ENCODE data around the gene ATG14. TPM values are rescaled to one million over a fixed set of nuclear protein-coding genes. Genes with fewer than 3 reads are reported as not detected.
"Not testable (repeated sequence)": the region's sequence is repeated elsewhere in the genome, so short reads cannot be mapped to it uniquely, and the experiment has no call there.

The ATG14 gene
- total RNA-seq, 1 donor from 2014 or later: 12.1 TPM

DNA sequence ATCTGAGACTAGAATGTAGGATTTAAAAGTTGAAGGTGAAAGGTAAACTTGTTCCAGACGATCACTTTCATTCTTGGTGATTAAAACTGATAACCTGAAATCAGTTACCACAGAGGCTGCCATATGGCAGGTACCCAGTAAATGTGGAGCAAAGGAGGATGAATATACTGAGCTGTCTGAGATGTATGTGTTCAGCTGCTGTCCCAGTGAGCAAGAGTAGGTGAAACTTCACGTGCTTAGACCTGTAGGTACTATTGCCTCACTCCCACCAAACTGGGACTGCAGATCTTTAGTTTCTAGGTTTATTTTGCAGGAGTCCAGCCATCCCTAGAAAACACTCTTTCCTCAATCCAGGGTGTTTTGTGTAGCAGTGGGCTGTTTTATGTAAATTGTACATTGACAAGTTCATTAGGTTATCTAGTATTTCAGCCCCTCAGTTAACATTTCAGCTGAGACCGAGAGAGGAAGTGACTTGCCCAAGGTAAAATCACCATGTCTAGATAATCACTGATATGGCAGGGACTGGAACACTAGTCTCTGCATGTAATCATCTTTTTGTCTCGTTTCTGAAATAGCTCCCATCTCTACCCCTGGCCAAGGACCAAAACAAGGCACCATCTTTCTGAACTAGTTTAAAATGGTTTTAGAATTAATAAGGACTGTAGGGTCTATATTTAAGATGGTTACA lies 62.7 kb downstream of the ATG14 start:
- TF ChIP-seq, protein P1, sequence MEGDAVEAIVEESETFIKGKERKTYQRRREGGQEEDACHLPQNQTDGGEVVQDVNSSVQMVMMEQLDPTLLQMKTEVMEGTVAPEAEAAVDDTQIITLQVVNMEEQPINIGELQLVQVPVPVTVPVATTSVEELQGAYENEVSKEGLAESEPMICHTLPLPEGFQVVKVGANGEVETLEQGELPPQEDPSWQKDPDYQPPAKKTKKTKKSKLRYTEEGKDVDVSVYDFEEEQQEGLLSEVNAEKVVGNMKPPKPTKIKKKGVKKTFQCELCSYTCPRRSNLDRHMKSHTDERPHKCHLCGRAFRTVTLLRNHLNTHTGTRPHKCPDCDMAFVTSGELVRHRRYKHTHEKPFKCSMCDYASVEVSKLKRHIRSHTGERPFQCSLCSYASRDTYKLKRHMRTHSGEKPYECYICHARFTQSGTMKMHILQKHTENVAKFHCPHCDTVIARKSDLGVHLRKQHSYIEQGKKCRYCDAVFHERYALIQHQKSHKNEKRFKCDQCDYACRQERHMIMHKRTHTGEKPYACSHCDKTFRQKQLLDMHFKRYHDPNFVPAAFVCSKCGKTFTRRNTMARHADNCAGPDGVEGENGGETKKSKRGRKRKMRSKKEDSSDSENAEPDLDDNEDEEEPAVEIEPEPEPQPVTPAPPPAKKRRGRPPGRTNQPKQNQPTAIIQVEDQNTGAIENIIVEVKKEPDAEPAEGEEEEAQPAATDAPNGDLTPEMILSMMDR (IDR thresholded peaks at IDR 0.05; ENCODE audit: insufficient read depth, low read length, poor library complexity, severe bottlenecking): no peak

DNA sequence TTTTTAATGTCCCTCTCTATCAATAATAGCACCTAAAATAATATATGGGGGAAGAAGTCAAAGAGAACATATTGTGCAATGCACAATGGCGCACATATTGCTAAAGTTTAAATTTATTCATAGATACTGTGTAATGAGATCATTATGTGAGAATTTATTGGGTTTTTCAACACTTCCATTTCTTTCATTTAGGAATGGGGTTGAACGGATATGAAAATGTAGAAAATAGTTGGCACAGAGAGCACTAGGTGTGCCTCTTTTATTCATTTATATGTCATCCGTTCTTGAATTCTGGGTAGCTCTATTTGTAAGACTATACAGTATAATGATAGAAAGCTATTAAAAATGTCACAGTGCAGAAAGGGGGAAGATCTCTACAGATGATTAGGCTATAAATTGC lies 63.9 kb downstream of the ATG14 start:
- TF ChIP-seq, protein P1 (IDR thresholded peaks at IDR 0.05; ENCODE audit: insufficient read depth, low read length, poor library complexity, severe bottlenecking): no peak
- no peaks in the 10 kb centered on the region for H3K27me3 ChIP-seq (ENCODE audit: control insufficient read depth, insufficient read depth, low read length)
- H3K4me3 ChIP-seq (ENCODE audit: low read depth, low read length): no peak overlapping the region
- no peak for DNase-seq (ENCODE audit: low read depth)
- H3K36me3 ChIP-seq (ENCODE audit: control insufficient read depth, insufficient read depth, low read length): peaks cover 5% of the 10 kb centered on the region

More for the DNA sequence above, 62.7 kb downstream of the ATG14 start:
- Histone ChIP-seq H3K4me3 (ENCODE audit: low read depth, low read length) (no peak overlapping the region), H3K36me3 (ENCODE audit: control insufficient read depth, insufficient read depth, low read length) (peaks cover 5% of the 10 kb centered on the region), H3K27me3 (ENCODE audit: control insufficient read depth, insufficient read depth, low read length) (no peaks in the 10 kb centered on the region)
- DNase-seq (ENCODE audit: low read depth): no peak

DNA sequence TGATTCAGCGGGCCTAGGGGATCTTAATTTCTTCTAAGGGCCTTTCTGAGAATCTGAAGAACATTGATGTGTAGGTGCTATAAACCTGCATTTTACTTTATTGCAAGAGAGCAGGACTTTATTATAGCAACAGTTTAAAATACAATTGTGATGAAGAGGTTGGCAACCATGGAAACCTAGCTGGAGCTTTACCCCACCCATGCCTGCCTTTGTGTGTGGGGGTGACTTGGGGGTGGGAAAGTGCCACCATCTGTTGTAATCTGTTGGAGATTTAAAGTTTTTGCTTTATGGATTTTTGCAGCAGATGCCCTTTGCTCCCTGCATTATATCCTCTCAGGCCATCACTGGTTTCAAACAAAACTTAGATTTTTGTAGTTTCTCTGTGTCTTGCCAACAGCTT lies 64.6 kb downstream of the ATG14 start:
- no peak overlapping the region for H3K4me3 ChIP-seq (ENCODE audit: low read depth, low read length)
- H3K27me3 ChIP-seq (ENCODE audit: control insufficient read depth, insufficient read depth, low read length): no peaks in the 10 kb centered on the region
- TF ChIP-seq, protein P1 (IDR thresholded peaks at IDR 0.05; ENCODE audit: insufficient read depth, low read length, poor library complexity, severe bottlenecking): no peak
- H3K36me3 ChIP-seq (ENCODE audit: control insufficient read depth, insufficient read depth, low read length): peaks cover 3% of the 10 kb centered on the region
- DNase-seq (ENCODE audit: low read depth): no peak

DNA sequence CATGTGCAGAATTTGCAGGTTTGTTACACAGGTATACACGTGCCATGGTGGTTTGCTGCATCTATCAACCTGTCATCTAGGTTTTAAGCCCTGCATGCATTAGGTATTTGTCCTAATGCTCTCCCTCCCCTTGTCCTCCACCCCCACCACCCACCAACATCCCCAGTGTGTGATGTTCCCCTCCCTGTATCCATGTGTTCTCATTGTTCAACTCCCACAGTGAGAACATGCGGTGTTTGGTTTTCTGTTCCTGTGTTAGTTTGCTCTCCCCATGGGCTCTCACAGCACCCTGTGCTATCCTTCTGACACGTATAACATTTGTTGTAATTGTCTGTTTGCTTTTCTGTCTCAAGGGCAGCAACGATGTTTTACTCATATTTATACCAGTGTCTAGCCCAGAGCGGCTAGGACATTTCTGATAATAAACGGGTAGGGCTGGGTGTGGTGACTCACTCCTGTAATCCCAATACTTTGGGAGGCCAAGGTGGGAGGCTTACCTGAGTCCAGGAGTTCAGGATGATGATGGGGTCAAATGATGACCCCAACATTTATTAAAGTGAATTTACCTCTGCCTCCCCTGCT lies 67.0 kb downstream of the ATG14 start:
- not testable (repeated sequence) for H3K27me3 ChIP-seq (ENCODE audit: control insufficient read depth, insufficient read depth, low read length)

DNA sequence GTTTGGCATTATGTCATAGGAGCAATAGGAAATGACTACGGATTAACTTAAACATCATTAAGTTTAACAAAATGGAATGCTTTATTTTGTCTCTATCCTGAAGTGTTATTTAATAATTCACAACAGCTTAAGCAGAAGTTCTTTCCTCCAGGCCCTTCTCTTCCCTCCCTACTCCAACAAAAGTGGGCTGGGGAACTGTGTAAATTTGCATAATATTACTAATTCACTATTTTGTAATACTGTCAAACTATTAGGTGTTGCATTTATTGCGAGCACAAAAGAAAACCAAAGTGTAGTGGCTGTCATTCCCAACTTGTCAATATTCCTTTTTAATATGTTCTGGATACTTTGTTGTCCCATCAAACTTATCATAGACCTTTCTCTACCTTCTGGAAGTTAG lies 69.8 kb downstream of the ATG14 start:
- Histone ChIP-seq H3K27me3 (ENCODE audit: control insufficient read depth, insufficient read depth, low read length) (no peaks in the 10 kb centered on the region), H3K4me3 (ENCODE audit: low read depth, low read length) (no peak overlapping the region), H3K36me3 (ENCODE audit: control insufficient read depth, insufficient read depth, low read length) (no peaks in the 10 kb centered on the region)
- TF ChIP-seq, protein P1 (IDR thresholded peaks at IDR 0.05; ENCODE audit: insufficient read depth, low read length, poor library complexity, severe bottlenecking): no peak
- DNase-seq (ENCODE audit: low read depth): no peak

More for the DNA sequence above, 67.0 kb downstream of the ATG14 start:
- not testable (repeated sequence) for H3K4me3 ChIP-seq (ENCODE audit: low read depth, low read length); H3K36me3 ChIP-seq (ENCODE audit: control insufficient read depth, insufficient read depth, low read length); DNase-seq (ENCODE audit: low read depth)

DNA sequence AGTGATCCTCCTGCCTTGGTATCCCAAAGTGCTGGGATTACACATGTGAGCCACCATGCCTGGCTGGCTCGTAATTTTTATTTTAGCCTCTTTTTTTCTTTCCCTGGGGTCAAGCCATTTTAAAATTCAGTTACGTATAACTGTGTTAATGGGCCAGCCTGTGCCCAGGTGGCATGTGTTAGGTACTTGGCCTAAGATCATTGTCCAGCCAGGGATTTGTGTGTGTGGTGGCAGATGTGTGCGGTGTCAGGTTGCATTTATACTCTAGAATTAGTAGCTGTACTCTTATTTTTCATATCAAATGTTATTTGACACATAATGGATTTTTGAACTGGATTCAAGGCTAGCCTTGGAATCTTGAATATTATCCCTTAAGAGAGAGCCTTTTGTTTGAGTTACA lies 71.1 kb downstream of the ATG14 start:
- no peaks in the 10 kb centered on the region for H3K27me3 ChIP-seq (ENCODE audit: control insufficient read depth, insufficient read depth, low read length)
- H3K36me3 ChIP-seq (ENCODE audit: control insufficient read depth, insufficient read depth, low read length): no peaks in the 10 kb centered on the region
- DNase-seq (ENCODE audit: low read depth): no peak
- TF ChIP-seq, protein P1 (IDR thresholded peaks at IDR 0.05; ENCODE audit: insufficient read depth, low read length, poor library complexity, severe bottlenecking): no peak
- H3K4me3 ChIP-seq (ENCODE audit: low read depth, low read length): no peak overlapping the region
